ENCODE measurements around the gene MBNL2. TPM values are rescaled to one million over a fixed set of nuclear protein-coding genes. Genes with fewer than 3 reads are reported as not detected.

The MBNL2 gene
- total RNA-seq, 1 experiment from 2014 or later: 0.17 TPM

- Histone ChIP-seq H3K18ac (ENCODE audit: insufficient read length, low read depth, low read length) (no peak overlapping the region), H4K91ac (ENCODE audit: insufficient read length, low read depth, low read length) (no peak overlapping the region), H3K79me2 (ENCODE audit: insufficient read depth, low read length) (no peaks in the 10 kb centered on the region), H3K9me3 (ENCODE audit: control insufficient read depth, low read depth, low read length) (no peaks in the 10 kb centered on the region), H3K56ac (ENCODE audit: insufficient read length, low read depth, low read length) (no peak overlapping the region), H2AK5ac (ENCODE audit: insufficient read length, low read length) (no peak overlapping the region), H3K23ac (ENCODE audit: insufficient read length, low read depth, low read length) (no peak overlapping the region), H3T11ph (ENCODE audit: low read length) (no peak overlapping the region), H3K4me1 (ENCODE audit: insufficient read depth, low read length) (no peaks in the 10 kb centered on the region), H3K4ac (ENCODE audit: low read depth, low read length) (no peak overlapping the region), H3K79me1 (ENCODE audit: insufficient read depth, low read depth, low read length, poor library complexity, severe bottlenecking) (no peaks in the 10 kb centered on the region), H4K20me1 (ENCODE audit: control insufficient read depth, insufficient read depth, insufficient read length) (no peaks in the 10 kb centered on the region), H3K27ac (ENCODE audit: insufficient read length, low read depth, low read length) (no peak overlapping the region), H2BK12ac (ENCODE audit: insufficient read length, low read depth, low read length) (no peak overlapping the region), H3K27me3 (ENCODE audit: insufficient read depth, low read length) (no peaks in the 10 kb centered on the region), H3K14ac (ENCODE audit: insufficient read depth, low read length) (no peak overlapping the region), H3K4me2 (ENCODE audit: insufficient read depth, insufficient read length, low read length) (no peak overlapping the region), H2AFZ (ENCODE audit: low read length) (no peak overlapping the region), H2BK20ac (ENCODE audit: low read depth, low read length, poor library complexity, severe bottlenecking) (no peak overlapping the region), H4K8ac (replicated peaks; ENCODE audit: insufficient read length, low read depth, low read length) (no peak overlapping the region), H4K5ac (ENCODE audit: insufficient read length, low read depth, low read length) (no peak overlapping the region), H3K23me2 (ENCODE audit: insufficient read length, low read depth, low read length, poor library complexity, severe bottlenecking) (no peaks in the 10 kb centered on the region), H2BK5ac (ENCODE audit: insufficient read length, low read length) (no peak overlapping the region), H2BK15ac (ENCODE audit: low read depth, low read length) (no peak overlapping the region), H2BK120ac (ENCODE audit: low read depth, low read length, poor library complexity, severe bottlenecking) (no peak overlapping the region), H3K9ac (ENCODE audit: extremely low read depth, insufficient read length, low read length) (no peak overlapping the region)
- Mint-ChIP-seq H3K36me3 (ENCODE audit: insufficient read depth in 1 of 3, low read depth in 3 of 3) (no peaks in the 10 kb centered on the region), H3K4me3 (no peak overlapping the region), H3K4me1 (peaks cover 0 to 3% of the 10 kb centered on the region in 2 experiments; a peak in 3 of 4 replicates), H3K27ac (no peak overlapping the region), H3K27me3 (ENCODE audit: low read depth) (peaks cover 2% of the 10 kb centered on the region), H3K9me3 (no peaks in the 10 kb centered on the region)
- no peak for TF ChIP-seq CTCF (conservative IDR thresholded peaks at IDR 0.05)
- DNase-seq: no peak
- WGBS (ENCODE audit: extremely low coverage, insufficient read length, low lambda C conversion rate): 100% methylated on average over 1 of the region's 21 CpGs
Observed at GRCh38 chr13:97339019-97339987, 117.2 kb downstream of the MBNL2 start.

All from H9 (cell line).